ENCODE measurements around the gene FOXK1.

DNA sequence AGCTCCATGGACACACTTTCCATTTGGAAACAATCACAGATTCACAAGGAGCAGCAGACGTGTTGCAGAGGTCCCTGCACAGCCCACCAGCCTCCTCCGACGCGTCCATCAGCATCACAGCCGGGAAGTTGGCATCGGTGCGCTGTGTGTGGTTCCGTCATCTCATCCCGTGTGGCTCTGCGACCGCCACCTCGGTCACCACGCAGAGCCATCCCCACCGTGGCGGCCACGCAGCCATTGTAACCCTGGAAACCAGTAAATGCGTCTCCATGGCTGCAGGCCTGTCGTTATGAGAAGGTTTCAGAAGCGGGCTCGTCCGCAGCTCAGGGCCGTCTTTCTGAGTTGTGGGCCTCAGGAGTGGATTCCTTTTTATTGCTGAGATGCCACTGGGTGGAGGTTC, 36.0 kb downstream of the FOXK1 start:
- TF ChIP-seq POLR2A (IDR thresholded peaks at IDR 0.05) (no peak), POLR2AphosphoS5 (IDR thresholded peaks at IDR 0.05) (no peak)
